HG03066 (cell line): ENCODE data around the gene SRSF2.
A peak's percentile ranks its signal among the peaks of the same experiment; 100 is the strongest.
"Not testable (repeated sequence)": the region's sequence is repeated elsewhere in the genome, so short reads cannot be mapped to it uniquely, and the experiment has no call there.

Source experiments
- ATAC-seq: cut with Tn5 transposase; IDR thresholded peaks from one replicate; pipeline ENCODE4 v1.9.1; 2021; ENCODE audit warnings: low read depth; ENCODE audit not compliant: unreplicated experiment

Gene SRSF2

GRCh38 chr17:76739568-76740115, 2.5 kb upstream of the SRSF2 start:
- not testable (repeated sequence) for ATAC-seq

GRCh38 chr17:76738468-76738850, 1.3 kb upstream of the SRSF2 start:
- ATAC-seq = no peak

- peak; percentile 53 for ATAC-seq
These were observed 741 bp upstream of the SRSF2 start, which contains the start of gene MFSD11 for GRCh38 chr17:76737676-76738467. TSS of gene MFSD11 (plus strand) at chr17:76738119. CDS start at chr17:76738353, 234 bp downstream.

GRCh38 chr17:76736349-76737081, 616 bp downstream of the SRSF2 start:
- peak; percentile 4 for ATAC-seq

- no peak for ATAC-seq
These were observed 1.4 kb downstream of the SRSF2 start for GRCh38 chr17:76735586-76736348.

- ATAC-seq = no peak
These were observed 2.1 kb downstream of the SRSF2 start for GRCh38 chr17:76735006-76735405.

- no peak for ATAC-seq
These were observed 2.9 kb downstream of the SRSF2 start for GRCh38 chr17:76734080-76734840.

GRCh38 chr17:76733618-76733957, 3.5 kb downstream of the SRSF2 start:
- no peak for ATAC-seq

GRCh38 chr17:76732734-76733617, 4.2 kb downstream of the SRSF2 start:
- ATAC-seq = no peak

GRCh38 chr17:76731800-76732733, 5.1 kb downstream of the SRSF2 start:
- not testable (repeated sequence) for ATAC-seq

- no peak for ATAC-seq
These were observed 9.2 kb downstream of the SRSF2 start for GRCh38 chr17:76727745-76728456.

- ATAC-seq = peak; percentile 47
These were observed 10.1 kb downstream of the SRSF2 start, which contains the start of gene METTL23 for GRCh38 chr17:76726776-76727718. TSS of gene METTL23 (plus strand) at chr17:76726839. CDS start at chr17:76729711, 2,872 bp downstream.

GRCh38 chr17:76726231-76726775, 10.8 kb downstream of the SRSF2 start, which contains the start of gene JMJD6:
TSS of gene JMJD6 (minus strand) at chr17:76726606. CDS start at chr17:76726475, 131 bp downstream.
- ATAC-seq = peak; percentile 71

- ATAC-seq = no peak
These were observed 11.4 kb downstream of the SRSF2 start for GRCh38 chr17:76725580-76726230.

GRCh38 chr17:76723812-76724211, 13.3 kb downstream of the SRSF2 start:
- ATAC-seq = no peak
